ENCODE results near the gene TCERG1L. TPM values are rescaled to one million over a fixed set of nuclear protein-coding genes. Genes with fewer than 3 reads are reported as not detected.

The TCERG1L gene
- total RNA-seq, 1 experiment from 2014 or later, result not detected

- intact Hi-C loops (cut with micrococcal nuclease; ENCODE audit: unreplicated experiment), result no loop called here
- ATAC-seq, result no peak
- no peak for DNase-seq (ENCODE audit: low read depth, low spot score)
- TF ChIP-seq POLR2AphosphoS5 (IDR thresholded peaks at IDR 0.05; ENCODE audit: low read depth, low read length) (no peak), CTCF (IDR thresholded peaks at IDR 0.05) (no peak), TCF7L2 (IDR thresholded peaks at IDR 0.05; ENCODE audit: low read depth, low read length) (no peak), REST (IDR thresholded peaks at IDR 0.05; ENCODE audit: insufficient read depth in 1 of 2, low read depth in 2 of 2, low read length in 1 of 2) (no peak), SIN3A (IDR thresholded peaks at IDR 0.05; ENCODE audit: borderline replicate concordance, insufficient read depth, low read depth, low read length) (no peak)
- no peak overlapping the region for H3K4me3 ChIP-seq (ENCODE audit: low read depth in 2 of 2, low read length in 2 of 2)
- ChIA-PET POLR2A (no interaction called here), CTCF (no interaction called here)
- H3K27me3 ChIP-seq (ENCODE audit: control insufficient read depth, insufficient read depth, low read length), result peaks cover 10% of the 10 kb centered on the region
- no peaks in the 10 kb centered on the region for H3K9me3 ChIP-seq (ENCODE audit: control insufficient read depth, insufficient read depth, low read depth, low read length)
- in situ Hi-C loops (cut with HindIII; ENCODE audit: low pct_unique_long_range_greater_than_20kb, low sequenced_read_pairs), result no loop called here
- H3K4me1 ChIP-seq (ENCODE audit: control insufficient read depth, insufficient read depth, low read length), result no peaks in the 10 kb centered on the region
- no peak overlapping the region for H3K27ac ChIP-seq (ENCODE audit: low read length)
- no peaks in the 10 kb centered on the region for H3K36me3 ChIP-seq (ENCODE audit: control insufficient read depth, insufficient read depth, low read length)
- BruUV-seq (replicated peaks), result no TSS peak
Observed at GRCh38 chr10:131155876-131156230, 155.7 kb downstream of the TCERG1L start.

- ATAC-seq (no peak), DNase-seq (ENCODE audit: low read depth, low spot score) (no peak)
- Histone ChIP-seq H3K9me3 (ENCODE audit: control insufficient read depth, insufficient read depth, low read depth, low read length) (no peaks in the 10 kb centered on the region), H3K4me1 (ENCODE audit: control insufficient read depth, insufficient read depth, low read length) (no peaks in the 10 kb centered on the region), H3K27me3 (ENCODE audit: control insufficient read depth, insufficient read depth, low read length) (peaks cover 10% of the 10 kb centered on the region), H3K36me3 (ENCODE audit: control insufficient read depth, insufficient read depth, low read length) (no peaks in the 10 kb centered on the region), H3K4me3 (ENCODE audit: low read depth in 2 of 2, low read length in 2 of 2) (no peak overlapping the region), H3K27ac (ENCODE audit: low read length) (no peak overlapping the region)
- TF ChIP-seq REST (IDR thresholded peaks at IDR 0.05; ENCODE audit: insufficient read depth in 1 of 2, low read depth in 2 of 2, low read length in 1 of 2) (no peak), SIN3A (IDR thresholded peaks at IDR 0.05; ENCODE audit: borderline replicate concordance, insufficient read depth, low read depth, low read length) (no peak), TCF7L2 (IDR thresholded peaks at IDR 0.05; ENCODE audit: low read depth, low read length) (no peak), CTCF (IDR thresholded peaks at IDR 0.05) (no peak), POLR2AphosphoS5 (IDR thresholded peaks at IDR 0.05; ENCODE audit: low read depth, low read length) (no peak)
- ChIA-PET CTCF (no interaction called here), POLR2A (no interaction called here)
- in situ Hi-C loops (cut with HindIII; ENCODE audit: low pct_unique_long_range_greater_than_20kb, low sequenced_read_pairs), result no loop called here
- BruUV-seq (replicated peaks), result no TSS peak
- intact Hi-C loops (cut with micrococcal nuclease; ENCODE audit: unreplicated experiment), result no loop called here
Observed at GRCh38 chr10:131155218-131155875, 156.2 kb downstream of the TCERG1L start.

All from Panc1 (cell line).